ENCODE data around the gene BPIFB3. TPM values are rescaled to one million over a fixed set of nuclear protein-coding genes. Genes with fewer than 3 reads are reported as not detected.

The BPIFB3 gene
- total and polyA plus RNA-seq, 2 of the 13 experiments (the other 11 are each of a cell fraction or from before 2014, with no cell fraction given) = 0.09 TPM; not detected in 1

DNA sequence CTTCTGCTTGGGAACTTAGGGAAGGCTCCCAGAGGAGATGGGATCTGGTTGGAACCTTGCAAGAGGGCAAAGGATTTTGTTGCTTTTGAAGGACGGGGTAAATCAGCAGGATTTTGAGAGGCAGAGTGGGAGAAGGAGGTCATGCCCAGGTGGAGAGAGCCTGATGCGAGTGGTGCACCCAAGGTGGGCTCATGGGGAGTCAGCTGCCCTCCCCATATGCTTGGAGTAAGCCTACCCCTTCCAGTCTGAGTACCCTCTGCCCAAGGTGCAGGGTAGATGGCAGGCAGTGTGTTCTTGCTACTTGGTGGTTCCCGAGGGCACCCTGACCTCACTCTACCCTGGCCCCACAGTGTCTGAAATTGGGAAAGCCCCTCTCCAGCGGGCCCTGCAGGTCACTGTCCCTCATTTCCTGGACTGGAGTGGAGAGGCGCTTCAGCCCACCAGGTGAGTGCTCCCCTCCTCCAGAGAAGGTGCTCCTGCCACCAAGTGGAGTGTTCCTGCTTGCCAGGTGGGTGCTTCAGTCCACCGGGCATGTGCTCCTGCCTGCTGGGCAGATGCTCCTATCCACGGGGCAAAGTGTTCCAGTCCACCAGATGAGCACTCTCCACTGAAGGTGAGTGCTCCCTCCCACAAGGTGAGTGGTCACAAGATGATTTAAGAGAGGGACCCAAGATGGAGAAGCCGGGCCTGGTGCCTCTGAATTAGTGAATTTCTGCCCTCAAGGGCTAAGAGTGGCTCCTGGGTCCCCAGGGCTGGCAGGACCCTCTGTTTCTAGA lies 42.8 kb upstream of the BPIFB3 start:
- peaks cover 74% of the 10 kb centered on the region for H3K4me1 ChIP-seq (ENCODE audit: insufficient read depth, low read length)
- no peaks in the 10 kb centered on the region; a peak in 1 of 5 replicates for H3K27me3 ChIP-seq (ENCODE audit: control insufficient read depth in 1 of 2, insufficient read depth in 2 of 2, low read length in 2 of 2)
- DNase-seq (ENCODE audit: low spot score) (no peak), FAIRE-seq (no peak), ATAC-seq (no peak)
- no peaks in the 10 kb centered on the region for H4K20me1 ChIP-seq (ENCODE audit: insufficient read depth, low read length)
- peak overlapping the region in 1 of 3 experiments; percentile 79; a peak in 3 of 6 replicates for H3K4me3 ChIP-seq (replicated peaks in 1 of 3; ENCODE audit: insufficient read depth in 1 of 3, low read depth in 2 of 3, low read length in 3 of 3)
- no peak overlapping the region for H2AFZ ChIP-seq (ENCODE audit: low read length)
- peak overlapping the region; percentile 87; the same call in 1 of the 2 replicates for H3K9ac ChIP-seq (ENCODE audit: insufficient read depth, low read depth, low read length)
- ChIA-PET POLR2A (no interaction called here), CTCF (ENCODE audit: low intra/inter-chr PET ratio, low total read pairs) (no interaction called here)
- H3K27ac ChIP-seq (ENCODE audit: extremely low read length, insufficient read depth, low read length) = peak overlapping the region; percentile 90
- peaks cover 37% of the 10 kb centered on the region for H3K79me2 ChIP-seq (ENCODE audit: insufficient read depth, low read length)
- H3K36me3 ChIP-seq (replicated peaks in 1 of 2; ENCODE audit: control insufficient read depth in 1 of 2, insufficient read depth in 2 of 2, low read length in 2 of 2) = peaks cover 37 to 57% of the 10 kb centered on the region in 2 experiments
- in situ Hi-C loops (cut with HindIII; ENCODE audit: extremely low pct_ligation_motif_present, low pct_unique_long_range_greater_than_20kb) = no loop called here
- WGBS (ENCODE audit: low lambda C conversion rate) = 95% methylated on average over 8 of the region's 8 CpGs
- BruUV-seq (replicated peaks) = no TSS peak
- H3K9me3 ChIP-seq (ENCODE audit: low read length) = no peaks in the 10 kb centered on the region
- H3K4me2 ChIP-seq (ENCODE audit: low read depth, low read length) = peak overlapping the region; percentile 91
- intact Hi-C loops (cut with micrococcal nuclease; ENCODE audit: unreplicated experiment) = no loop called here
- 0 out of 2 replicates have a peak, but pooled peaks have one; percentile 15 for TF ChIP-seq ZNF362 (CRISPR knock-in tag; IDR thresholded peaks at IDR 0.05; ENCODE audit: borderline replicate concordance)
- no peak for TF ChIP-seq SALL1 (CRISPR knock-in tag; IDR thresholded peaks at IDR 0.05)
- no peak for TF ChIP-seq SKIL (CRISPR knock-in tag; IDR thresholded peaks at IDR 0.05; ENCODE audit: borderline replicate concordance)
- TF ChIP-seq ZMAT3 (CRISPR knock-in tag; conservative IDR thresholded peaks at IDR 0.05) = peak; percentile 62; the same call in 1 of the 2 replicates
- no peak for TF ChIP-seq SP1 (IDR thresholded peaks at IDR 0.05)
- TF ChIP-seq SP1 (CRISPR knock-in tag; IDR thresholded peaks at IDR 0.05) = no peak
- TF ChIP-seq, protein P1, sequence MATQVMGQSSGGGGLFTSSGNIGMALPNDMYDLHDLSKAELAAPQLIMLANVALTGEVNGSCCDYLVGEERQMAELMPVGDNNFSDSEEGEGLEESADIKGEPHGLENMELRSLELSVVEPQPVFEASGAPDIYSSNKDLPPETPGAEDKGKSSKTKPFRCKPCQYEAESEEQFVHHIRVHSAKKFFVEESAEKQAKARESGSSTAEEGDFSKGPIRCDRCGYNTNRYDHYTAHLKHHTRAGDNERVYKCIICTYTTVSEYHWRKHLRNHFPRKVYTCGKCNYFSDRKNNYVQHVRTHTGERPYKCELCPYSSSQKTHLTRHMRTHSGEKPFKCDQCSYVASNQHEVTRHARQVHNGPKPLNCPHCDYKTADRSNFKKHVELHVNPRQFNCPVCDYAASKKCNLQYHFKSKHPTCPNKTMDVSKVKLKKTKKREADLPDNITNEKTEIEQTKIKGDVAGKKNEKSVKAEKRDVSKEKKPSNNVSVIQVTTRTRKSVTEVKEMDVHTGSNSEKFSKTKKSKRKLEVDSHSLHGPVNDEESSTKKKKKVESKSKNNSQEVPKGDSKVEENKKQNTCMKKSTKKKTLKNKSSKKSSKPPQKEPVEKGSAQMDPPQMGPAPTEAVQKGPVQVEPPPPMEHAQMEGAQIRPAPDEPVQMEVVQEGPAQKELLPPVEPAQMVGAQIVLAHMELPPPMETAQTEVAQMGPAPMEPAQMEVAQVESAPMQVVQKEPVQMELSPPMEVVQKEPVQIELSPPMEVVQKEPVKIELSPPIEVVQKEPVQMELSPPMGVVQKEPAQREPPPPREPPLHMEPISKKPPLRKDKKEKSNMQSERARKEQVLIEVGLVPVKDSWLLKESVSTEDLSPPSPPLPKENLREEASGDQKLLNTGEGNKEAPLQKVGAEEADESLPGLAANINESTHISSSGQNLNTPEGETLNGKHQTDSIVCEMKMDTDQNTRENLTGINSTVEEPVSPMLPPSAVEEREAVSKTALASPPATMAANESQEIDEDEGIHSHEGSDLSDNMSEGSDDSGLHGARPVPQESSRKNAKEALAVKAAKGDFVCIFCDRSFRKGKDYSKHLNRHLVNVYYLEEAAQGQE (IDR thresholded peaks at IDR 0.05; ENCODE audit: borderline replicate concordance in 1 of 2, low read depth in 1 of 2, low read length in 2 of 2) = no peak
- peak; percentile 37; the same call in 1 of the 2 replicates for TF ChIP-seq ZFY (CRISPR knock-in tag; IDR thresholded peaks at IDR 0.05)
- no peak for TF ChIP-seq ZSCAN21 (CRISPR knock-in tag; IDR thresholded peaks at IDR 0.05; ENCODE audit: borderline replicate concordance)
- no peak for TF ChIP-seq NFIB (CRISPR knock-in tag; IDR thresholded peaks at IDR 0.05; ENCODE audit: borderline replicate concordance)
- TF ChIP-seq, protein P2, sequence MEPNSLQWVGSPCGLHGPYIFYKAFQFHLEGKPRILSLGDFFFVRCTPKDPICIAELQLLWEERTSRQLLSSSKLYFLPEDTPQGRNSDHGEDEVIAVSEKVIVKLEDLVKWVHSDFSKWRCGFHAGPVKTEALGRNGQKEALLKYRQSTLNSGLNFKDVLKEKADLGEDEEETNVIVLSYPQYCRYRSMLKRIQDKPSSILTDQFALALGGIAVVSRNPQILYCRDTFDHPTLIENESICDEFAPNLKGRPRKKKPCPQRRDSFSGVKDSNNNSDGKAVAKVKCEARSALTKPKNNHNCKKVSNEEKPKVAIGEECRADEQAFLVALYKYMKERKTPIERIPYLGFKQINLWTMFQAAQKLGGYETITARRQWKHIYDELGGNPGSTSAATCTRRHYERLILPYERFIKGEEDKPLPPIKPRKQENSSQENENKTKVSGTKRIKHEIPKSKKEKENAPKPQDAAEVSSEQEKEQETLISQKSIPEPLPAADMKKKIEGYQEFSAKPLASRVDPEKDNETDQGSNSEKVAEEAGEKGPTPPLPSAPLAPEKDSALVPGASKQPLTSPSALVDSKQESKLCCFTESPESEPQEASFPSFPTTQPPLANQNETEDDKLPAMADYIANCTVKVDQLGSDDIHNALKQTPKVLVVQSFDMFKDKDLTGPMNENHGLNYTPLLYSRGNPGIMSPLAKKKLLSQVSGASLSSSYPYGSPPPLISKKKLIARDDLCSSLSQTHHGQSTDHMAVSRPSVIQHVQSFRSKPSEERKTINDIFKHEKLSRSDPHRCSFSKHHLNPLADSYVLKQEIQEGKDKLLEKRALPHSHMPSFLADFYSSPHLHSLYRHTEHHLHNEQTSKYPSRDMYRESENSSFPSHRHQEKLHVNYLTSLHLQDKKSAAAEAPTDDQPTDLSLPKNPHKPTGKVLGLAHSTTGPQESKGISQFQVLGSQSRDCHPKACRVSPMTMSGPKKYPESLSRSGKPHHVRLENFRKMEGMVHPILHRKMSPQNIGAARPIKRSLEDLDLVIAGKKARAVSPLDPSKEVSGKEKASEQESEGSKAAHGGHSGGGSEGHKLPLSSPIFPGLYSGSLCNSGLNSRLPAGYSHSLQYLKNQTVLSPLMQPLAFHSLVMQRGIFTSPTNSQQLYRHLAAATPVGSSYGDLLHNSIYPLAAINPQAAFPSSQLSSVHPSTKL (CRISPR knock-in tag; IDR thresholded peaks at IDR 0.05) = no peak
- TF ChIP-seq ADNP (CRISPR knock-in tag; IDR thresholded peaks at IDR 0.05) = no peak
